Measurements from ENCODE around the gene KRT7.
"Not testable (repeated sequence)": the region's sequence is repeated elsewhere in the genome, so short reads cannot be mapped to it uniquely, and the experiment has no call there.

Gene KRT7

DNA sequence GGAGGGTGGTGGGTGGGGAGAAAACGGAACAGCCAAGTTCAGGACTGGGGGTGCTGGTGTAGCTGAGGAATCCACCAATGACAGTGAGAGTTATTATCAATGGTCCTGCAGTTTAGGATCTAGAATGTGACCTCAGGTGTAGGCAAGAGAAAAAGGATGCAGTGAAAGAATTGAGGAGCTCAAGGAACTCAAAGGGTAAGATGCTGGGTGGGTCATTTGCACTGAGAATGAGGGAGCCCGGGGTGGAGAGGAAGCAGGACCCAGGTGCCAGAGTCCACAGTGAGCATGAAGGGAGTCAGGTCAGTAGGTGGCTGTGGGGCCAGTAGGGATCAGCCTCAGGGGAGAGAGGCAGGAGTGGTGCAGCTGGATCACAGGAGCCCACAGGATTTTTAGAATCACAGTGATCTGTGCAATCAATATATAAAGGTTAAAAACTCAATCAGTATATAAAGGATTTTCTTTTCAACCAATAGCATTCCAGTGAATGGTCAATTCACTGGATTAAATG, 3.2 kb upstream of the KRT7 start:
- DNase-seq (ENCODE audit: low spot score), result no peak

DNA sequence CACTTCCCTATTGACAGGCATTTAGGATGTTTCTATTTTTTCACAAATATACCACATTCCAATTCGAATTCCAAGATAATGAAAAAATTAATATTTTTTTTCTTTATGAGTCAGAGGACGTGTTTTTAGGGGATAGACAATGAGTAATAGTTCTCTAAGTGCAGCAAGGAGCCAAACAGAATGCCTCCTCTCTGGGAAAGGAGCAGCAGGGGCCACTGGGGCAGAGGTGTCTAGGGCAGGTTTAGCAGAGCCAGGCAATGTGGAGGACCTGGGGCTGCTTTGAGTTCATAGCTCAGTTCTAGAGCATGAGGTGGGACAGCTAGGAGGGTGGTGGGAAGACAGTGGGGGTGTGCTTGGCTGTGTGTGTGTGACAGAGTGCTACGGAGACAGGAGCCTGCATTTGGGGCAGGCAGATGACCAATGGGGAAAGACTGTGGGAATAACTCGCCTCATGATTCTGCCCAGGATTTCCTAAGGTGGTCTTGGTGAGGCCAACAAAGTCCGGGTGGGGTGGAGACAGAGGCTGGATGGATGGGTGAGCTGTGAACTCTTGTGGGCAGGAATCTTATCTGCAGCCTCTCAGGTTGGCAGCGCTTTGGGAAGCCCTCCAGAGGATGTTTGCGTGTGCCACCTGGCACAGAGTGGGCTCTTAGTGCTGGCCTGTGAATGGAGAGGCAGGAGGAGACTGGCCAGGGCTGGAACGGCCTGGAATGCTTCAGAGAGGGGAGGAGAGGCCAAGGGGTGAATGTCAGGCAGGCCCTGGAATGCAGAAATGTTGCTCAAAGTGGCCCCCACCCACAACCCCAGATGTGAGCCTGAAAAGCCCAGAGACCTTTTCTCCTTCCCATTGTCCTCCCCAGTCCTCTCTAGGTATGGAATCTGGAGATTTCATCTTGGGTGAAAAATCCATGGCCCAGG, 2.4 kb upstream of the KRT7 start:
- peak; percentile 89 for DNase-seq (ENCODE audit: low spot score)

DNA sequence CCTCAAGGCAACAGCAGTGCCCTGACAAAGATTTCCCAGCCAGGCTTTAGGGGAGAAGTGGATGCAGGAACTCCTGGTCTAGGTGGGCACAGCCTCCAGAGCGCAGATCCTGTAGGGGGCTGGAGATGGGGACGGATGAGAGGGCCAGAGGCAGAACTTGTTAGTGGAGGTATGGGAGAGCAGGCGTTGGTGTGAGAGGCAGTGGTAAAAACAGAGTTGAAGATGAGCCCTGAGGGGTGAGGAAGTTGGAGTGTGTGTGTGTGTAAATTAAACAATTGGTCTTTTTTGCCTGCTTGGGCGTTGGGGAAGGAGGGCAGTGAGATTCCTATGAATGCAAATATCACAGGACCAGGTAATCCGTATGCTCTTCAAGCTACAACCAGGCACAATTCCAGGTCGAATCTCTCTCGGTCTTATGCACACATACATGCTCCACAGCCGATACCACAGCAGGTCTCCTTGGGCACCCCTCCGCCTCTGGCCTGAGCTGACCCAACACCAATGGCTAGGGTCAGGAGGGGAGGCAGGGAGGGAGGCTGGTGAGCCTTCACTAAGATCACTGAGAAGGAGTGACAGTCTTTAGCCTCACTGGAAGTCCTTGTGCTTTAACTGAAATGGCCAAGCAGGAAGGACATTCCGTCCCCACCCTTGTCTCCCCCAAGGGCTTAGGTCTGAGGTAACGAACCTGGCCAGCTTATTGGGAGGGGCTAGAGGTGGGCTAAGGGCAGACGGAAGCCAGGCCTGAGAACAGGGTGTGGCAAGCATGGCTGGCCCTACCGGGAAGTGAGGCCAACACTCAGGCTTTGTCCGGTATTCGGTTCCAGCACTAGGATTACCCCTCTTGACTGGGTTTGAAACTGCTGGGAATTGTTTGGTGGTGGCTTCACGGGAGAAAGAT, 1.5 kb upstream of the KRT7 start:
- peak; percentile 69 for DNase-seq (ENCODE audit: low spot score)

DNA sequence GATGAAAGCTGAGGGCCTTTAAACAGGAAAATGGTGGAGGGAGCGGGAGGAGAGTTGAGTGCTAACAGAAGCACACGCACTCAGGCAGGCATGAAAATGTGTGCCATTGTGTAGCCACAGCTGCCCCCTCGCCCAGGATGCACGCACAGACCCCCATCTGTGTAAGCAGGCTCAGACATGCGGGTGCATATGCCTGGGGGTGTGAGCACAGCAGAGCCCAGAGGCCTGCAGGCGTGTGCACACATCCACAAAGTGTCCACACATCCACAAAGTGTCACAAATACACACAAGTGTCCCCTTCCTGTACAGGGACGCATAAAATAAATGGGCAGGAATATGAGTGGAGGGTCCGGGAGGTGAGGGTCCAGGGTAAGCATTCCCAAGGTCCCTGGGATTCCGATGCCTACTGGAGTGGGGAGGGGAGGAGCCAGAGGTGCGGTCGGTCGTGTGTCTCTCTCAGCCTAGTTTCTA, 805 bp upstream of the KRT7 start:
- DNase-seq (ENCODE audit: low spot score), result no peak

DNA sequence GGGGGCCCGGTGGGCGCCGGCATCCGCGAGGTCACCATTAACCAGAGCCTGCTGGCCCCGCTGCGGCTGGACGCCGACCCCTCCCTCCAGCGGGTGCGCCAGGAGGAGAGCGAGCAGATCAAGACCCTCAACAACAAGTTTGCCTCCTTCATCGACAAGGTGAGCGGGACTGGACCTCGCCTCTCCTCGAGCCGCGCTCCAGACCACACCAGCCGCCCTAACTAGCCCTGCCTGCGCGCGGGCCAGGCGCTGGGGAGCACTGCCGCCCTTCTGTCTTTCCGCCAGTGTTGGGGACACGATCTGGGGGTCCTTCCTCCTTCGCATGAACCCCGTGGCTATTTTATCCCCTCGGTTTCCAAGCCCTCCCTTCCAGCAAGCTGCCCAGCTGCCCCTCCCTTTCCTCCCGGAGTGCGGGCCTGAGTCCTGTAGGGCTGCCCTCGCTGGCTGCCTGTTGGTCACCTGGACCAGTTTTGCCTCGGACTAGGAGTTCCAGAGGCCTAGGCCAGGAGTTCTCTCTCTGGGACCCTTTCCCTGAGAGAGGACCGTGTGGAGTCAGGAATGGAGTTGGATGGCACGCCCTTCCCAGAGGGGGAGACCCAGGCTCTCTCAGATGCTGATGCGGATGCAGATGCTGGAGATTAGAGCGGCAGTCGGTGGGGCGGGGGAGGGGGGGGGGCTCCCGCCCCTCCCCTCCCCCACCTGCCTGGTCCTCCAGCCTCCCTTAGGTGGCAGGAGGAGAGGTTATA, 592 bp downstream of the KRT7 start:
- peak; percentile 50 for DNase-seq (ENCODE audit: low spot score)

DNA sequence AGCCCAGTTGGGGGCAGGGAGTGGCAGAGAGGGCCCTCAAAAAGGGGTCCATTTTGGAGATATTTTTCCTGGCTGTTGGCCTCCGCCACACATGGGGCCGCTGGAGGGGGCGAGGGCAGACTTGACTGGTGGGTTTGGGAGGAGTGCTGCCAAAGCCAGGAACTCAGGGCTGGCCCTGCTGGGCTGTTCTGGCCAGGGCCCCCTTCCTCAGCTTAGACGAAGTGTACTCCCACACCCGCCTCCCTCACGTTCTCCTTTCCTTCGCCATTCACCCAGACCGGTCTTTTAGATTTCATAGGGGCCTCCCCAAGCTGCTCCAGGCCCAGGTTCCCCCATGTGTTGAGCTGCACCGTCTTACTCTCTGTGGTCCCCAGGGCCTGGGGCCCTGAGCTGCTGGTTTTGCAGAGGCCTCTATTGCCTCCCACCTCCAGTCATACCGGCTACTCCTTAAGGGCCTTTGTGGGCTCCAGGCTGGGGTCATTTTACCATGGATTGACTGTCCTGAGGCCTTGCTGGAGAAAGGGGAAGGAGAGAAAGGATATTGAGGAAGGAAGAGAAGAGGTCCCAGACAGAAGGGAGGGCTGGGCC, 1.3 kb downstream of the KRT7 start:
- no peak for DNase-seq (ENCODE audit: low spot score)

DNA sequence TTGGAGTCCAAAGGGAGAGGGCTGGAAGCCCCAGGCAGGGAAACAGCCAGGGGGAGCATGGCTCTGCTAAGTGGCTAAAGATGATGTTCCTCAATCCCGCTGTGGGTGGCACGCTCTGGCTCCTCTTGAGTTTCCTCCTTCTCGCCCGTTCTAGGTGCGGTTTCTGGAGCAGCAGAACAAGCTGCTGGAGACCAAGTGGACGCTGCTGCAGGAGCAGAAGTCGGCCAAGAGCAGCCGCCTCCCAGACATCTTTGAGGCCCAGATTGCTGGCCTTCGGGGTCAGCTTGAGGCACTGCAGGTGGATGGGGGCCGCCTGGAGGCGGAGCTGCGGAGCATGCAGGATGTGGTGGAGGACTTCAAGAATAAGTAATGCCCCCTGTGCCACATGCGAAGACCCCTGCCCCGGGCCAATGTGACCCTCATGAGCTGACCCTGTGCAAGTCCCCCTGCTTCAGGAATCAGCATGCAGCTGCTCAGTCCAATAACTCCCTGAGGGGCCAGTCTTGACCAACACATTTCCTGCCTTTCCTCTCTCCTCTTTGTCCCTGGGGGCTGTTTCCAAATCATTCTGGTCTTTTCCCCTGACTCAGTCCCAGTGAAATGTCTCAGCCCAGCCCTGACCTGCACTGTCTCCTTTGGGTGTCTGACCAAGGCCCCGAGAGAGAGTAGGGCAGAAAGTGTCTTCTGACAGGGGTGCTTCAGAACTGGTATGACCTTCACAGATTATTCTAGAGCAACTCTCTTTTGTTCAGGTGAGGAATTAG, 2.1 kb downstream of the KRT7 start:
- DNase-seq (ENCODE audit: low spot score), result peak; percentile 25

DNA sequence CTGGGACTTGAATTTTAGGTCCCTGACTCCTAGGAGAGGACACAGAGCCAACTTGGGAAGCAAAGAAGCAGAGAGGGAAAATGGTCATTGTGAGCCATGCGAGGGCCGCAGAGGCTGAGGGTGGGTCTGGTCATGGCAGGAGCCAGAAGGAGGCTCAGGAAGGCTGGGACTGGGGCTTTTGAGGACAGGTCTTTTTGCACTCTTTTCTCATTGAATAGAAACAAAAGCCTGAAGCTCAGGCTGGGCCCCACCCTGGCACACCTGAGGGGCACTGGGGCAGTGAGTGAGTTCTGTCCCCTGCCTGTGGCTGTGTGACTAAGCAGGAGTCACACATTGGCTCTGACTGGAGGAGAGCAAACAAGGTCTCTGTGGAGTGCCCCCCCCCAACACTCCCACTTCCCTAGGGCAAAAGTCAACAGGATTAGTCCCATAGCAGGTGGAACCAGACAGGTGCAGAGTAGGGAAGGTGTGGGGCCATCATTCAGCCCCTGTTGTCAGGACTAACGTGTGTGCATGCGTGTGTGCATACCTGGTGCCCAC, 2.8 kb downstream of the KRT7 start:
- peak; percentile 75 for DNase-seq (ENCODE audit: low spot score)

DNA sequence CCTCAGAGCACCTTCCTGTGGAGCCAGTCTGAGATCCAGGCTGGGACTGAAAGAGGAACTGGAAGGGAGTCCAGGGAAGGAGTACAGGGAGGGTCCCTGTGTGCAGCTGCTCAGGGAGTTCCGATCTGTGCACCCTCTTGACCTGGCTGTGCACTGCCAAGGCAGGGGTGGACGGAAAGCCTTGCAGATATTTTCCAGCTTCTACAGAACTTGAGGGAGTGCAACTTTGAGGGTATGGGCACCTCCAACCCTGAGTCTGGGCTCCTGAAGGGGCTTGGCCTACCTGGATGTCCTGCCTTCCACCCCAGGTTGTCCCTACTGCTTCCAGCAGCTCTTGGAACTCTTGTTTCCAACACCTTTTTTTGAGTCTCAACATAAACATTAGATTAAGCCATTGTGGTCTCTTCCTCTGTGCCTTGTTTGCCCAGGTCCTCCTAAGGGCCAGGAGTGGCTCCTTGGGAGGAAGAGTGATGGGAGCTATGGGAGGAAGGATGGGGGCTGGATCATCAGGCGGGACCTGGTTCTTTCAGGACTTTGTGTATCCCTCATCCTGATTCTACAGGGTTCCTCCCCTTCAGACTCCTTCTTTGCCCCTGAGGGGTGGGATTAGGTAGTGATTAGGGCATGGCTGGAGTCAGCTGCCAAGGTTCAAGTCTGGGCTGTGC, 3.5 kb downstream of the KRT7 start:
- no peak for DNase-seq (ENCODE audit: low spot score)

DNA sequence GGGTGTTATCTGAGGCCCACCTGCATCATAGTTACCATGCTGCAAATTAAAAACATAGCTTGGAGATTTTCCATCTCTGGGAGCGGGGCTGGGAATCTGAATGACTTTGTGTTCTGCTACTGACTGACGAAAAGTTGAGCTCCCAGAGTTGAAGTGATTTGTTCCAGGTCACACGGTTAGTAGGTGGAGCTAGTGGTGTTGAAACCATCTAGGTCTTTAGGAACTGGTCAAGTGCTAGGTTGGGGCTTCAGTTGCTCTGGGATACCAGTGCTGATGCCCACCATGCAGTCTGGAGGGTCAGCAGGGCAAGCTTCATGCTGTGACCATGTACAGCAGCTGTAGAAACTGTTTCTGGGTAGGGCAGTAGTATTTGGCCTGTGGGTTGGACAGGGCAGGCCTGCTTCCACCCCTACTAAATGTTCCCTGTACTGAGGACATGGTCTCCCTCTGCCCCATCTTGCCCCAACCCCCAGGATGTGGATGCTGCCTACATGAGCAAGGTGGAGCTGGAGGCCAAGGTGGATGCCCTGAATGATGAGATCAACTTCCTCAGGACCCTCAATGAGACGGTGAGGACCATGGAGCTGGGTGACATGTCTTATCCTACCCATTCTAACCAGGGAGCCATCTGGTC, 5.3 kb downstream of the KRT7 start:
- peak; percentile 32 for DNase-seq (ENCODE audit: low spot score)

DNA sequence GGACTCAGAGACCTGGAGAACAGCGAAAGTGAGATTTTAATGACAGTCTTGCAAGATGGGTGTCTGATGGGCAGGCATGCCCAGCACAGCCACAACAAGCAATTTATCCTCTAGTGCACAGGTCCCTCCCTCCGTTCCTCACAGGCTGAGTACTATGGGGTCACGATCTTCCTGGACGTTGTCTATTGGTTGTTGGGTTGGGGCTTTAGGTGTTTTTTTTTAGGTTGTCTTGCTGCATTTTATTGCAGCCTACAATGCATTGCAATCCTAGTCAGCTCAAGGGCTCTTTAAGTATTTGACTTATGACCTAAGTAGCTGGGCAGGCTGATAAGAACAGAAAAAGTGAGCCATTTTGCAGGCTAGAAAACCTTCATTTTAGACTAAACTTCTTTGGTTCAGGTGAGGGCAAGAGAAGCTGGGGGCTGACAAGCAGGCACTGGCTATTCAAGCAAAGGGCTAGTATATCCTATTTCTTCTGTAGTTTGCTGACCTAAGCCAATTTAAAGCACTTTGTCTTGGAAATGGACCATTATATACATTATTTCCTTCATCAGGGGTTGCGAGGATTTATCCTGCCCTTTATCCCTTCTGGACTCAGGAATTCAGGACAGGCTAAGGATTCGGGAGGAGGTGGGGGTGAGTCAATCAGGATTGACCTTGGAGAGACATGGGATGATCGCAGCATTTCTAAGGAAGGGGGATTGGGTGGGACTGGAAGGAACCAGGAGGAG, 6.0 kb downstream of the KRT7 start:
- DNase-seq (ENCODE audit: low spot score), result peak; percentile 13

DNA sequence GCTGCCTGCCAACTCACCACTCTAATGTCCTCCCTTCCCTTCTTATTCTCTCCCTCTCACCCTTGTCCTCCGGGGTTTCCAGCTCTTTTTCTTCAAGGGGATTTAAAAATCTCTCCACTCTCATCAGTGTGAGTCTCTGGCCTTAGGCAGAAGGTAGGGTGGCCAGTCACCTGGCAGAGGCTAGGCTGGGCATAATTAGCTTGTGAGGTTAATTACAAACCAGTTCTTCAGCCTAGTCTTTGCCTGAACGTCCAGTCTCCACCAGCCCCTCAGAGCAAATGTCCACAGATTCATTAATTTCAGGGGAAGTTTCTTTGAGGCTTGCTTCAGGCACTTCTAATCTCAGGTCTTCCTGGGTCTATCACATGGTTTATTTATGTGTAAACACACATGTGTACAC, 6.7 kb downstream of the KRT7 start:
- DNase-seq (ENCODE audit: low spot score), result no peak

DNA sequence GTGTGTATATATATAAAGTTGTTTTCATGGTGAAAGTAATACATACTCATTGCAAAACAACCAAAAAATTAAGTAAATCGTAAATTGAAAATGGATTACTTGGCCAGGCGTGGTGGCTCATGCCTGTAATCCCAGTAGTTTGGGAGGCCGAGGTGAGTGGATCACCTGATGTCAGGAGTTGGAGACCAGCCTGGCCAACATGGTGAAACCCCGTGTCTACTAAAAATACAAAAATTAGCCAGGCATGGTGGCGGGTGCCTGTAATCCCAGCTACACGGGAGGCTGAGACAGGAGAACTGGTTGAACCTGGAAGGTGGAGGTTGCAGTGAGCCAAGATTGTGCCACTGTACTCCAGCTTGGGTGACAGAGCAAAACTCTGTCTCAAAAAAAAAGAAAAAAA, 7.2 kb downstream of the KRT7 start:
- DNase-seq (ENCODE audit: low spot score), result not testable (repeated sequence)

DNA sequence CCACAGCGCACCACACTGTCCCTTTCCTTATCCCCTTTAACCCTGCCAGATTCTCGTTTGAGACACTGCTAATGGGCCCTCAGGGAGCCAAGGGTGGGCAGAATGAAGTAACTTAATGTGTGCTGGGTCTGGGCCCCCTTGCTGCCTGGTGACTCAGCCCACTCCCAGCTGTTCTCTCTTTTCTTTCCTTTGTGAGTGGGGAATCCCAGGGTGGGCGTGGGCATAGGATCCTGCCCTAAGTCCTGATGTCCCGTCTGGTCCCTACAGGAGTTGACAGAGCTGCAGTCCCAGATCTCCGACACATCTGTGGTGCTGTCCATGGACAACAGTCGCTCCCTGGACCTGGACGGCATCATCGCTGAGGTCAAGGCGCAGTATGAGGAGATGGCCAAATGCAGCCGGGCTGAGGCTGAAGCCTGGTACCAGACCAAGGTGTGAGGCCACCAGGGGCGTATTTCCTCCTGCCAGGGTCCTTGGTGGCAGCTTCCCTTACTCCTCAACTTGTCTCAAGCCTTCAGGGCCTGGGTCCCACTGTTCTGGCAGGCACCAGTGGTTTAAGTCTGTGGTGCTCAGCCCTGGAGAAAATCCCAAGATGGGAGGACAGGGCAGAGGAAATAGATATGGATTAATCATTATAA, 8.3 kb downstream of the KRT7 start:
- peak; percentile 58 for DNase-seq (ENCODE audit: low spot score)

DNA sequence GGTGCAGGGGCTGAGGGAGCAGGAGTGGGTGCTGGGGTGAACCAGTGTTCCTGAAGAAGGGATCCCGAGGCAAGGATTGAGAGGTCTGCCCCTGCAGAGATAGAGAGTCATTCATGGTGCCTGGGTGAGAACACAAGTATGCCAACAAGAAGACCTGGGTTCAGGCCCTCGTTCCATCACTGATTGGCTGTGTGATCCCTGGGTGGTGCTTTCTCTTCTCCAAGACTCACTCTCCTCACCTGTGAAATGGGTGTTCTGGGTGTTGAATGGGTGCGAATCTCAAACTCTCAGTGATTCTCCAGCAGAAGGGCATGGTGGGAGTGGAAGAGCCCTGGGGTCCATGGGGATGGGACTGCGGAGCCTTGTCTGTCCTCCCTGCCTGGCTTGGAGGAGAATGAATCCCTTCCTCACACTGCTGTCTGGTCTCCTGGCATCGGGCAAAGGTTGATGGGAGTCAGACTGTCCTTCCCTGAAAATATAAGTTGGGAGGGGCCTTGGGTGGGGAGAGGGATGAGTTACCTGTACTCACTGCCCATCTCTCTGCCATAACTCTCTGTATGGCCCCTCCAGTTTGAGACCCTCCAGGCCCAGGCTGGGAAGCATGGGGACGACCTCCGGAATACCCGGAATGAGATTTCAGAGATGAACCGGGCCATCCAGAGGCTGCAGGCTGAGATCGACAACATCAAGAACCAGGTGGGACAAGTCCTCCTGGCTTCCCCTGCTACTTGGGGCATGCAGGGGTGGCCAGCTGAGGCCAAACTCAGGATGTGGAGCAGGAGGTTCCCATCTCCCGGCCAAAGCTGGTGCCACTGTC, 9.6 kb downstream of the KRT7 start:
- DNase-seq (ENCODE audit: low spot score), result no peak

DNA sequence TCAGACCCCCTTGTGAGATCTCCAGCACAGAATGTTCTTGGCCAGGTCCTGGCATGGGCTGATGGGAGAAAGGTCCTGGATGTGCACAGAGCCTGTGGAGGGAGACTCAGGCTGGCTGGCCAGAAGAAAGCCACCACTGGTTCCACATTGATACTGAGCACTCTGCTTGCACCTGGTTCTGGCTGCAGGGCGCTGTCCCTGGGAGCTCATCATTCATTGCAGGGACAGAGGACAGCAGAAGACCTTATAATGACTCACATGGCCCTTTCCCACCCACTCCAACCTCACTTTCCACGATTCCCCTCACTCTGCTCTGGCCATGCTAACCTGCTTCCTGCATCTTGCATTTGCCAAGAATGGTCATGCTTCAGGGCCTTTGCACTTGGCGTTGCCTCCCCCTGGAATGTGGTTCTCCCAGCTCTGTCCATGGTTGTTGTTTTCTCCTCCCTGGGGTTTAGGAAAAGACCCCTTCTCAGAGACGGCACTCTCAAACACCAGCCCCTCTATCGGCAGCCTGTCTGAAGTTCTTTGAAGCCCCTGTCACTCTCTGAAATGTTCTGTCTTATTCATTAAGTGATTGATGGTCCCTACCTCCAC, 10.3 kb downstream of the KRT7 start:
- DNase-seq (ENCODE audit: low spot score), result peak; percentile 89

All from kidney tubule cell (primary cell).